Astrocyte (in vitro differentiated cells and primary cell): ENCODE data around the gene CASK.

Source experiments
- EZH2 ChIP-seq: IDR thresholded peaks from 2 replicates; pipeline ENCODE4 v1.6.1; 2012; ENCODE audit warnings: mild to moderate bottlenecking, low read length, inconsistent platforms; ENCODE audit not compliant: insufficient read depth
- TF ChIP-seq, protein P1 (sequence below): IDR thresholded peaks from 2 replicates; pipeline ENCODE4 v1.5.1; 2011; ENCODE audit warnings: low read depth, mild to moderate bottlenecking, inconsistent platforms, low read length, moderate library complexity; ENCODE audit not compliant: insufficient read depth

DNA sequence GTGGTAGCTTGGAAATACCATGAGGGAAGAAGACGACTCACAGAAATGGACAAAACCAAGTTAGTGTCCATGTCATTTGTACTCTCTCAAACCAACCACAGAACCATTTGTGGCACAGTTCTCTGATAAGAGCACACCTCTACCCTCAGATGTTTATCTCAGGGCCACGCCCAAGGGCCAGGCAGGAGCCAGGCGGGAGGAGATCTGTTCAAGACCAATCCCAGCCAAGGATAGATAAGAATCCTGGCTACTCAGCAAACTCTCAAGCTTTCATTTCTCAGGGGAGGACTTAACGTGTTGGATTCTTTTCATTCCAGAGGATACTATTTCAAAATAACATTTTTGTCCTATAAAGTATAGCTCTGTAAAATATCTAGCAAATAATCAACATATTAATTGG, 381.2 kb downstream of the CASK start:
- TF ChIP-seq, protein P1, sequence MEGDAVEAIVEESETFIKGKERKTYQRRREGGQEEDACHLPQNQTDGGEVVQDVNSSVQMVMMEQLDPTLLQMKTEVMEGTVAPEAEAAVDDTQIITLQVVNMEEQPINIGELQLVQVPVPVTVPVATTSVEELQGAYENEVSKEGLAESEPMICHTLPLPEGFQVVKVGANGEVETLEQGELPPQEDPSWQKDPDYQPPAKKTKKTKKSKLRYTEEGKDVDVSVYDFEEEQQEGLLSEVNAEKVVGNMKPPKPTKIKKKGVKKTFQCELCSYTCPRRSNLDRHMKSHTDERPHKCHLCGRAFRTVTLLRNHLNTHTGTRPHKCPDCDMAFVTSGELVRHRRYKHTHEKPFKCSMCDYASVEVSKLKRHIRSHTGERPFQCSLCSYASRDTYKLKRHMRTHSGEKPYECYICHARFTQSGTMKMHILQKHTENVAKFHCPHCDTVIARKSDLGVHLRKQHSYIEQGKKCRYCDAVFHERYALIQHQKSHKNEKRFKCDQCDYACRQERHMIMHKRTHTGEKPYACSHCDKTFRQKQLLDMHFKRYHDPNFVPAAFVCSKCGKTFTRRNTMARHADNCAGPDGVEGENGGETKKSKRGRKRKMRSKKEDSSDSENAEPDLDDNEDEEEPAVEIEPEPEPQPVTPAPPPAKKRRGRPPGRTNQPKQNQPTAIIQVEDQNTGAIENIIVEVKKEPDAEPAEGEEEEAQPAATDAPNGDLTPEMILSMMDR = no peak
- no peak for TF ChIP-seq EZH2
